GM15510 (cell line): ENCODE results near the gene THOC6.

Experiments used
- POLR2A ChIP-seq: IDR thresholded peaks from 3 replicates; pipeline ENCODE4 v1.6.1; 2011; ENCODE audit warnings: borderline replicate concordance; ENCODE audit not compliant: insufficient read length; ENCODE audit errors: extremely low read depth

Gene THOC6

DNA sequence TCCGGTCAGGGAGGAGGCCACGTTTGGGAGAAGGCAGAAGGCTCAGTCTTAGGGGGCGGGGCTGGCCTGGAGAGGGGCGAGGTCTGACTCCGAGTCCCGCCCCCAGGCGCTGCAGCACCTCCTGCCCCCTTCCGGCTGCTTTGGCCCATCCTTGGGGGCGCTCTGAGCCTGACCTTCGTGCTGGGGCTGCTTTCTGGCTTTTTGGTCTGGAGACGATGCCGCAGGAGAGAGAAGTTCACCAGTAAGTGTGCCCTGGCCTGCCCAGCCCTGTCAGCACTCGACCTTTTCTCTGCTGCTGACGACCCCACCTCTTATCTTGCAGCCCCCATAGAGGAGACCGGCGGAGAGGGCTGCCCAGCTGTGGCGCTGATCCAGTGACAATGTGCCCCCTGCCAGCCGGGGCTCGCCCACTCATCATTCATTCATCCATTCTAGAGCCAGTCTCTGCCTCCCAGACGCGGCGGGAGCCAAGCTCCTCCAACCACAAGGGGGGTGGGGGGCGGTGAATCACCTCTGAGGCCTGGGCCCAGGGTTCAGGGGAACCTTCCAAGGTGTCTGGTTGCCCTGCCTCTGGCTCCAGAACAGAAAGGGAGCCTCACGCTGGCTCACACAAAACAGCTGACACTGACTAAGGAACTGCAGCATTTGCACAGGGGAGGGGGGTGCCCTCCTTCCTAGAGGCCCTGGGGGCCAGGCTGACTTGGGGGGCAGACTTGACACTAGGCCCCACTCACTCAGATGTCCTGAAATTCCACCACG lies 2.2 kb upstream of the THOC6 start:
- TF ChIP-seq POLR2A = no peak

DNA sequence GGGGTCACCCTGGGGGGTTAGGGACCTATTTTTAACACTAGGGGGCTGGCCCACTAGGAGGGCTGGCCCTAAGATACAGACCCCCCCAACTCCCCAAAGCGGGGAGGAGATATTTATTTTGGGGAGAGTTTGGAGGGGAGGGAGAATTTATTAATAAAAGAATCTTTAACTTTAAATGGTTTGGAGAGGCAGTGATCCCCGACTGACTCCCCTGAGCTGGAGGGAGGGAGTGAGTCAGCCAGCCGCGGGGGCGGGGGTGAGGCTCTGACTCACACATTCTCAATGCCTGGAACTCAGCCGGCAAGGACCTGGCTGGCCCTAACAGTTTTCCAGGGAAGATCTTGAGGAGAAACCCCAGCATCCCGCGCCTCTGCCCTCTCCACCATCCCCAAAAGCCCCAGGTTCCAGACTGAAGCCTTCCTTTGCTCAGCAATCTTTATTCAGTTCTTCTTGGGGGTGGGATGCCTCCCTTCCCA lies 1.6 kb upstream of the THOC6 start:
- no peak for TF ChIP-seq POLR2A

DNA sequence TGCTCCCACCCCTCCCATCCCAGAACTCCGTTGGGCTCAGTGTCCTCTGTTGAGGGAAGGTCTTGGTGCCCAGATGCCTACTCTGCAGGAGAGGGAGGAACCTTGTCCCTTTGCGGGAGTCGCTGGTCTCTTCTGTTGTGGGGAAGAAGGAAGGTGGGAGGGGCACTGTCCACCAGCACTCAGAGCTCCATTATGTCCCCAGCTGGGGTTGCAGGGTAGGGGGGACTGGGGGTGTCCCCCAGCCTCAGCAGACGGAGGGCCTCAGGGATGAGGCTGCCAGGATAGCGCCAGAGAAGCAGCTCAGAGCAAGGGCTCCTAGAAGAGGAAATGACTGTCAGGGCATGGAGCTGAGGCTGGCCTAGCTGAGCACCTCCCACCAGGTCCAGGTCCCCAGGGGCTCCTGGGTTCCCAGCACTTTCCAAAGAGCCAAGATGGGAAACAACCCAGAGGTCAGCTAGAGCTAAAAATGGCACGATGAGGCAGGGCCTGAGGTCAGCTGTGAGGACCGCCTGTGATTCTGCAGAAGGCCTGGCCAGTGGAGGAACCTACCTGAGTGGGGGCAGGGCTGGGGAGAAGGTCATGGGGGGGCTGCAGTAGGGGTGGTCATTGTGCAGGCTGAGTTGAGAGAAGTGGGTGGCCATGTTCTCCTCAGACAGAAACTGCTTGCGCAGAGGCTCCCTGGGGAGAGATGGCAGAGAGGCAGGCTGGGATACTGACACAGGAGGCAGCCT lies 986 bp upstream of the THOC6 start:
- no peak for TF ChIP-seq POLR2A

GRCh38 chr16:3023415-3023668 lies 493 bp upstream of the THOC6 start:
- TF ChIP-seq POLR2A = no peak

DNA sequence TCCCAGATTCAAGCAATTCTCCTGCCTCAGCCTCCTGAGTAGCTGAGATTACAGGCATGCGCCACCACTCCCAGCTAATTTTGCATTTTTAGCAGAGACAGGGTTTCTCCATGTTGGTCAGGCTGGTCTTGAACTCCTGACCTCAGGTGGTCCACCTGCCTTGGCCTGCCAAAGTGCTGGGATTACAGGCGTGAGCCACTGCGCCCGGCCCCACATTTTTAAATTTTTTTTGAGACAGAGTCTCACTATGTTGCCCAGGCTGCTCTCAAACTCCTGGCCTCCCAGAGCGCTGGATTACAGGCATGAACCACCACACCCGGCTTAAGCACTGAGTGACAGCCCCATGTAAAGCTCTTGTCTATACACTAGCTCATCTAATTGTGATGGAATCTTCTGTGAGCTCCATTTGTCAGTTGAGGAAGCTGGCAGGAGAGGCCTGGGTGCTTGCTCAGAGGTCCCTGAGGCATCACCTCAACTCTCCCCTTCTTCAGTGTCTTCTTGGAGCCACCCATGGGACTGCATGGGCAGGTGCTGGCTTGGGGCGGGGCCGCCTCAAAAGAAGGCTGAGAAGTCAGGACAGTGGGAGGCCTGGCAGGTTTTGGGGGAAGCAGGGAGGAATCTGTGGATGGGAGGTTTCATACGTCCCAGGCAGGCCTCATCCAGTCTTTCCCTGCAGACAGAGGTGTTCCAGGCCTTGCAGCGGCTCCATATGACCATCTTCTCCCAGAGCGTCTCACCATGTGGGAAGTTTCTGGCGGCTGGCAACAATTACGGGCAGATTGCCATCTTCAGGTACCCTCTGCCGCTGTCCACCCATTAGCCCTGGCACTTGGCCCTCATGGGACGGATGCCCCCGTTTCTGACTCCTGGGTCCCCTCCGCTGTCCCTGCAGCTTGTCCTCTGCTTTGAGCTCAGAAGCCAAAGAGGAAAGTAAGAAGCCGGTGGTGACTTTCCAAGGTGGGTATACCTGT lies 1.5 kb downstream of the THOC6 start:
- no peak for TF ChIP-seq POLR2A

DNA sequence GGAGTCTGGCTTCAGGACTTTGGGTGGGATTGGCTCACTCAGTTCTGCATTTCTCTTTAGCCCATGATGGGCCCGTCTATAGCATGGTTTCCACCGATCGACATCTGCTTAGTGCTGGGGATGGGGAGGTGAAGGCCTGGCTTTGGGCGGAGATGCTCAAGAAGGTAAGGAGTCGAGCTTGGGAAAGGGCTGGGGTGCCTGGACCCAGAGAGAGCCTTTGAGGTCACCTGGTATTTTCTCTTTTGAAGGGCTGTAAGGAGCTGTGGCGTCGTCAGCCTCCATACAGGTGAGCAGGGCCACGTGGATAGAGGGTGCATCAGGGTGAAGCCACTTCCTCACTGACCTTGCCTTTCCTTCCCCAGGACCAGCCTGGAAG lies 2.2 kb downstream of the THOC6 start:
- no peak for TF ChIP-seq POLR2A

- TF ChIP-seq POLR2A = no peak
These were observed 3.0 kb downstream of the THOC6 start for GRCh38 chr16:3026609-3027488.

GRCh38 chr16:3027489-3027795 lies 3.6 kb downstream of the THOC6 start:
- TF ChIP-seq POLR2A = no peak

DNA sequence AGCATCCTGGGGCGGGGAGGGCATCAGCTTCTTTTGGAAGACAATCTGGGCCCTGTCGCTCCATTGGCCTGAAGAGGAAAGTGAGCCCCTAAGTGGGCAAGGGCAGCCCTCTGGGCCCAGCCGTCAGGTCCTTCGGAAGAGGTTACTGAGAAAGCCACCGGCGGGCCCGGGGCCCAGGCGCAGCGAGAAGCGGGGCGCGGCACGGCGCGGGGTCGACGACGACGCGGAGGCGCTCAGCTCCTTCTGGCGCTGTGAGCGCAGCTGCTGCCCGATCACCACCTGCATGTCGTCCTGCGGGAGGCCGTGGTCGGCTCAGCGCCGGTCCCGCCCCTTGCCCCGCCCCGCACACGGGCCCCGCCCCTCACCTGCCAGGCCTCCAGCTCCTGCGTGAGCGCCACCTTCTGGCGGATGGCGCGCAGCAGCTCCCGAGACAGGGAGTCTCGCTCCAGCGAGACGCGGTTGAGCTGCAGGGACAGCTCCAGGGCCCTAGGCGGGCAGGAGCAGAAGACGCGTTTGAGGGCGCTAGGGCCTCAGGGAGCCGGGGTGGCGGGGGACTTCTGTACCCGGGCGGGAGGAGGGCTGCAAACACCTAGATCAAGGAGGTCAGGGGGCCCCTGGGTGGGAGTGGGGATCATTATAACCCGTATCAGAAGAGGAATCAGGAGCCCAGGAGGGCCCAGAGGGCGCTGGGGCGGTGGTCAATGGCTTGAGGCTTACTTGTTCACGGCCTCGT lies 4.3 kb downstream of the THOC6 start:
- TF ChIP-seq POLR2A = no peak

DNA sequence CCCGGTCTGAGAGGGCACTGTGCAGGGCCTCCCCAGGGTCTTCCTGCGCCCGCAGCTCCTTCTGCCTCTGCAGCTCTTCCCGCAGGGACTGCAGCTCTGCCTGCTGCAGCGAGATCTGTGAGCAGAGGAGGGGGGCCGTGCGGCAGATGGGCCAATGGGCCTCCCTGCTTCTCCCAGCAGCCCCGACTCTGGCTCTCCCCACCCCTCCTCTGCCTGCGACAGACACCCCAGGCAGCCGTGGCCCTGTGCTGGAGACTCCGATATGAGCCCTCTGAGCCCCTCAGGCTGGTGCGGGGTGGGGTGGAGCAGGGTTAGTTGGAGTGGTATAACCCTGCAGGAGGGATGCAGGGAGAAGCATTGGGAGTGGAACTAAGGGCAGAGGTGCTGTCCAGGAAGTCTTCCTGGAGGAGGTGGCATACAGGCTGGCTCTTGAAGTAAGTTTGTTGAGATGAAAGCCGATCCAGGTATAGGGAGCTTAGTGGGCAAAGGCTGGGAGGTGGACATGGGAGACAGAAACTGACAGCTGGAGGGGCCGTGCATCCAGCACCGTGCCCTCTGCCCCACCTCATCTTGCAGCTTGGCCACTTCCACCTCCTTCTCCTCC lies 5.0 kb downstream of the THOC6 start:
- TF ChIP-seq POLR2A = no peak

GRCh38 chr16:3029491-3030221 lies 5.8 kb downstream of the THOC6 start:
- TF ChIP-seq POLR2A = no peak

- no peak for TF ChIP-seq POLR2A
These were observed 6.7 kb downstream of the THOC6 start for GRCh38 chr16:3030222-3031212.
